ENCODE results near the gene NEK10. TPM values are rescaled to one million over a fixed set of nuclear protein-coding genes. Genes with fewer than 3 reads are reported as not detected.

Gene NEK10
- total RNA-seq, 1 experiment from 2014 or later, result 1.2 TPM

DNA sequence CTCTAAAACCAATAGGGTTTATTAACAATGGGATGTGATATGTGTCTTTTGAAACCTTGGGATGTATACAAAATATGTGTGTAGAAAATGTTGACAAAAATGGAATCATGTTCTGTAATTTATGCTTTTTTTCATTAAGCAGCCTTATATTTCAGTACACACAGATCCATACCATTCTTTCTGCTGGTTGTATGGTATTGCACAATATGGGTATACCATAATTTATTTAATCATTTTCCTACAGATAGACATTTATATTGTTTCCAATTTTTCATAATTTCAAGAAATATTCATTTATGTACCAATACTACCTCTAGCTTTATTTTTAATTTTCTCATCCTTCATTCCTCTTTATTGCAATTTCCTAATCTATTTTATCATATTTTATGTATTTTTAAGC is 83.5 kb downstream of the NEK10 start:
- ATAC-seq (no peak), DNase-seq (ENCODE audit: low read depth, low spot score) (no peak)
- TF ChIP-seq YY1 (IDR thresholded peaks at IDR 0.05; ENCODE audit: extremely low read depth, insufficient replicate concordance, low read depth, low read length) (no peak), EZH2 (IDR thresholded peaks at IDR 0.05) (no peak), ZFX (IDR thresholded peaks at IDR 0.05) (no peak), EGR1 (IDR thresholded peaks at IDR 0.05; ENCODE audit: low read depth) (no peak), ELF1 (IDR thresholded peaks at IDR 0.05; ENCODE audit: borderline replicate concordance, low read depth) (no peak), SP1 (IDR thresholded peaks at IDR 0.05; ENCODE audit: low read depth) (no peak), EZH2phosphoT487 (IDR thresholded peaks at IDR 0.05; ENCODE audit: borderline replicate concordance) (no peak), FOSL1 (IDR thresholded peaks at IDR 0.05; ENCODE audit: low read depth) (no peak), CBX3 (IDR thresholded peaks at IDR 0.05; ENCODE audit: low read depth) (no peak), RAD21 (IDR thresholded peaks at IDR 0.05; ENCODE audit: low read depth) (no peak), TCF7L2 (IDR thresholded peaks at IDR 0.05; ENCODE audit: borderline replicate concordance, extremely low read depth, insufficient read depth, insufficient read length) (no peak), CEBPB (IDR thresholded peaks at IDR 0.05; ENCODE audit: low read depth) (no peak), ZBTB33 (IDR thresholded peaks at IDR 0.05; ENCODE audit: extremely low read depth, insufficient replicate concordance, low read length) (no peak), JUND (IDR thresholded peaks at IDR 0.05) (no peak)
- TF ChIP-seq, protein P1, sequence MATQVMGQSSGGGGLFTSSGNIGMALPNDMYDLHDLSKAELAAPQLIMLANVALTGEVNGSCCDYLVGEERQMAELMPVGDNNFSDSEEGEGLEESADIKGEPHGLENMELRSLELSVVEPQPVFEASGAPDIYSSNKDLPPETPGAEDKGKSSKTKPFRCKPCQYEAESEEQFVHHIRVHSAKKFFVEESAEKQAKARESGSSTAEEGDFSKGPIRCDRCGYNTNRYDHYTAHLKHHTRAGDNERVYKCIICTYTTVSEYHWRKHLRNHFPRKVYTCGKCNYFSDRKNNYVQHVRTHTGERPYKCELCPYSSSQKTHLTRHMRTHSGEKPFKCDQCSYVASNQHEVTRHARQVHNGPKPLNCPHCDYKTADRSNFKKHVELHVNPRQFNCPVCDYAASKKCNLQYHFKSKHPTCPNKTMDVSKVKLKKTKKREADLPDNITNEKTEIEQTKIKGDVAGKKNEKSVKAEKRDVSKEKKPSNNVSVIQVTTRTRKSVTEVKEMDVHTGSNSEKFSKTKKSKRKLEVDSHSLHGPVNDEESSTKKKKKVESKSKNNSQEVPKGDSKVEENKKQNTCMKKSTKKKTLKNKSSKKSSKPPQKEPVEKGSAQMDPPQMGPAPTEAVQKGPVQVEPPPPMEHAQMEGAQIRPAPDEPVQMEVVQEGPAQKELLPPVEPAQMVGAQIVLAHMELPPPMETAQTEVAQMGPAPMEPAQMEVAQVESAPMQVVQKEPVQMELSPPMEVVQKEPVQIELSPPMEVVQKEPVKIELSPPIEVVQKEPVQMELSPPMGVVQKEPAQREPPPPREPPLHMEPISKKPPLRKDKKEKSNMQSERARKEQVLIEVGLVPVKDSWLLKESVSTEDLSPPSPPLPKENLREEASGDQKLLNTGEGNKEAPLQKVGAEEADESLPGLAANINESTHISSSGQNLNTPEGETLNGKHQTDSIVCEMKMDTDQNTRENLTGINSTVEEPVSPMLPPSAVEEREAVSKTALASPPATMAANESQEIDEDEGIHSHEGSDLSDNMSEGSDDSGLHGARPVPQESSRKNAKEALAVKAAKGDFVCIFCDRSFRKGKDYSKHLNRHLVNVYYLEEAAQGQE (IDR thresholded peaks at IDR 0.05; ENCODE audit: low read depth), result no peak
- TF ChIP-seq, protein P2, sequence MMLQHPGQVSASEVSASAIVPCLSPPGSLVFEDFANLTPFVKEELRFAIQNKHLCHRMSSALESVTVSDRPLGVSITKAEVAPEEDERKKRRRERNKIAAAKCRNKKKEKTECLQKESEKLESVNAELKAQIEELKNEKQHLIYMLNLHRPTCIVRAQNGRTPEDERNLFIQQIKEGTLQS (IDR thresholded peaks at IDR 0.05), result no peak
- Histone ChIP-seq H3K9me2 (ENCODE audit: insufficient read depth) (no peaks in the 10 kb centered on the region), H4K20me1 (ENCODE audit: insufficient read depth) (no peaks in the 10 kb centered on the region), H3K79me2 (ENCODE audit: insufficient read depth, low read length) (no peaks in the 10 kb centered on the region), H3K9me3 (ENCODE audit: control insufficient read depth in 1 of 2, insufficient read depth in 1 of 2, low read depth in 1 of 2, low read length in 2 of 2) (no peaks in the 10 kb centered on the region), H3K4me1 (ENCODE audit: control insufficient read depth in 1 of 2, insufficient read depth in 2 of 2, low read length in 2 of 2) (no peaks in the 10 kb centered on the region), H3K4me2 (ENCODE audit: low read length) (no peak overlapping the region), H3K36me3 (ENCODE audit: control insufficient read depth in 1 of 2, insufficient read depth in 2 of 2, low read length in 2 of 2) (no peaks in the 10 kb centered on the region), H3K4me3 (replicated peaks in 1 of 2; ENCODE audit: low read depth in 1 of 2, low read length in 2 of 2) (no peak overlapping the region), H3K9ac (ENCODE audit: low read length) (no peak overlapping the region), H2AFZ (ENCODE audit: low read depth, low read length, poor library complexity, severe bottlenecking) (no peak overlapping the region), H3K27me3 (ENCODE audit: insufficient read depth, low read length) (no peaks in the 10 kb centered on the region), H3K27ac (ENCODE audit: low read depth, low read length) (no peak overlapping the region)
- intact Hi-C loops (cut with micrococcal nuclease), result no loop called here
- ChIA-PET RAD21 (ENCODE audit: low non-redundant PET in 1 of 2, low total read pairs in 2 of 2, uncharacterized antibody in 2 of 2, unreplicated experiment in 2 of 2) (no interaction called here), POLR2A (no interaction called here), CTCF (no interaction called here)
- BruUV-seq (replicated peaks), result no TSS peak
